ENCODE measurements around the gene CCDC12. TPM values are rescaled to one million over a fixed set of nuclear protein-coding genes. Genes with fewer than 3 reads are reported as not detected.
A peak's percentile ranks its signal among the peaks of the same experiment; 100 is the strongest.

CCDC12 gene
- total RNA-seq, 6 experiments from 2014 or later: 14.6 to 24.2 (median 17.0) TPM

DNA sequence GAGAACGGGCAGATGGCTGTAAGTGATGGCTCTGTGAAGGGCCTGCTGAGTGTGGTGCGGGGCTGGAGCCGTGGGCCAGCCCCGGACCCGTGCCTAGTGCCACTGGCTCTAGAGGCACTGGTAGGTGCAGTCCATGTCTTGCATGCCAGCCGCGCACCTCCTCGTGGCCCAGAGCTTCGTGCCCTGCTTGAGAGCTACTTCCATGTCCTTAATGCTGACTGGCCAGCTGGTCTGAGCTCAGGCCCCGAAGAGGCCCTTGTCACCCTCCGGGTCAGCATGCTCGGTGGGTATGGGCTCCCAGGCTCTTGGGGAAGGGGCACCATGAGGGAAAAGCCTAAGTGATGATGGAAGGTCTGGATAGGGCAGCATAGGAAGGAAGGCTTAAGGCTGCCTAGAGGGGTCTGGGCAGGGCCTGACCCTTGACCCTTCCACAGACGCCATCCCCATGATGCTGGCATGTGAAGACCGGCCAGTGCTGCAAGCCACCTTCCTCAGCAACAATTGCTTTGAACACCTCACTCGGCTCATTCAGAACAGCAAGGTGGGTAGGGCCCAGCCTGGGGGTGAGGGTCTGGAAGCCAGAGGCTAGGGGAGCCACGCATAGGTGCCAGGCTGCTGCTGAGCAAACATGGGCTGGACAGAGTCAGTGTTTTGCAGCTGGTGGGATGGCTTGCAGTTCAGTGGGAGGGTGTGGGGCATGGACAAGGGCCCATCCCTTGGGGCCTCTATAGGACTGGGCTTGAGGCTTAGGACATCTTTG is 15.0 kb upstream of the CCDC12 start:
- Histone ChIP-seq H3K9me3 (no peaks in the 10 kb centered on the region), H3K4me3 (no peak overlapping the region), H3K4me1 (no peaks in the 10 kb centered on the region), H3K27me3 (no peaks in the 10 kb centered on the region), H3K36me3 (no peaks in the 10 kb centered on the region), H3K27ac (no peak overlapping the region)
- no peak for ATAC-seq
- TF ChIP-seq, protein P1, sequence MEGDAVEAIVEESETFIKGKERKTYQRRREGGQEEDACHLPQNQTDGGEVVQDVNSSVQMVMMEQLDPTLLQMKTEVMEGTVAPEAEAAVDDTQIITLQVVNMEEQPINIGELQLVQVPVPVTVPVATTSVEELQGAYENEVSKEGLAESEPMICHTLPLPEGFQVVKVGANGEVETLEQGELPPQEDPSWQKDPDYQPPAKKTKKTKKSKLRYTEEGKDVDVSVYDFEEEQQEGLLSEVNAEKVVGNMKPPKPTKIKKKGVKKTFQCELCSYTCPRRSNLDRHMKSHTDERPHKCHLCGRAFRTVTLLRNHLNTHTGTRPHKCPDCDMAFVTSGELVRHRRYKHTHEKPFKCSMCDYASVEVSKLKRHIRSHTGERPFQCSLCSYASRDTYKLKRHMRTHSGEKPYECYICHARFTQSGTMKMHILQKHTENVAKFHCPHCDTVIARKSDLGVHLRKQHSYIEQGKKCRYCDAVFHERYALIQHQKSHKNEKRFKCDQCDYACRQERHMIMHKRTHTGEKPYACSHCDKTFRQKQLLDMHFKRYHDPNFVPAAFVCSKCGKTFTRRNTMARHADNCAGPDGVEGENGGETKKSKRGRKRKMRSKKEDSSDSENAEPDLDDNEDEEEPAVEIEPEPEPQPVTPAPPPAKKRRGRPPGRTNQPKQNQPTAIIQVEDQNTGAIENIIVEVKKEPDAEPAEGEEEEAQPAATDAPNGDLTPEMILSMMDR (IDR thresholded peaks at IDR 0.05): no peak
- TF ChIP-seq POLR2A (IDR thresholded peaks at IDR 0.05): no peak
- DNase-seq: no peak
- 98% methylated on average over 6 of the region's 16 CpGs for WGBS (ENCODE audit: insufficient coverage, low coverage, low lambda C conversion rate, missing lambda C conversion rate)
- intact Hi-C loops (cut with DNase I): loop anchor here (10.0 kb wide), 1 partner anchor 67 kb away; no protein-coding TSS in a partner anchor

DNA sequence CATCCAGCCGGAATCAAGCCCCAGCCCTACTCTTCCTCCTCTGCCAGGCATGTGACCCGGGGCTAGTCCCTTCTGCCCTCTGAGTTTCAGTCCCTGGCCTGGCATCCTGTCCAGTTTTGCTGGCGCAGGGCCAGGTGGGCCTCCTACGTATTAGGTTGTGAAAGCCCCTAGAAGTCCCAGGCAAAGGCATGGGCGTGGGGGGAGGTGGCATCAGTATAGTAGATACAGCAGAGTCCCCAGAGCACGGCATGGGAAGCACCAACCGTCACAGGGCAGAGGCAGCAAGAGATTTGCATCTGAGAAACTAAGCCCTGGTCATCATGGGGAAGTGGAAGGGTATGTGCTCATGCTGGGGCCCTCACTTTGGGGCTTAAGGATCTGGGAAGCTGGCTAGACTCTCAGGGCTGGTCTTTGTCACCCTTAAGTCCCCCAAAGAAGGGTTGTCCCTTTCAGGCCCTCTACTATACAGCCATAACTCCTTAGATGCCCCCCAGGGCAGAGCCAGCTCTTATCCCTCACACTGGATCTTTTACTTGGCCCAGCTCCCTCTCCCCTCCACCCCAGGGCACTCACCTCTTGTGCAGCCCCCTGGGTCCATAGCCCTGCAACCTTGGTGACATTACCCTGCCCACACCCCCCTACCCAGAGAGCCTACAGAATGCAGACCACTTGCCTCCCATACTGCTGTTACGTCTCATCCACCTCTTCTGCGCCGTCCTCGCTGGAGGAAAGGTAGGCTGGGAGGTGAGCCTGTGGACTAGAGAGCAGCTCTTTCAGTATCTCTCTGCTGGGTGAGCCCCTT is 14.2 kb upstream of the CCDC12 start:
- no peaks in the 10 kb centered on the region for H3K36me3 ChIP-seq
- H3K27me3 ChIP-seq: no peaks in the 10 kb centered on the region
- H3K4me1 ChIP-seq: no peaks in the 10 kb centered on the region
- peak in 2 of 4 donors; percentile 10 to 14 for ATAC-seq
- no peak overlapping the region for H3K4me3 ChIP-seq
- no peaks in the 10 kb centered on the region for H3K9me3 ChIP-seq
- TF ChIP-seq, protein P1 (IDR thresholded peaks at IDR 0.05): no peak
- TF ChIP-seq POLR2A (IDR thresholded peaks at IDR 0.05): no peak
- DNase-seq: no peak
- intact Hi-C loops (cut with DNase I): loop anchor here (10.0 kb wide), 1 partner anchor 66 kb away; no protein-coding TSS in a partner anchor
- 67% methylated on average over 11 of the region's 11 CpGs for WGBS (ENCODE audit: insufficient coverage, low coverage, low lambda C conversion rate, missing lambda C conversion rate)
- H3K27ac ChIP-seq: no peak overlapping the region

DNA sequence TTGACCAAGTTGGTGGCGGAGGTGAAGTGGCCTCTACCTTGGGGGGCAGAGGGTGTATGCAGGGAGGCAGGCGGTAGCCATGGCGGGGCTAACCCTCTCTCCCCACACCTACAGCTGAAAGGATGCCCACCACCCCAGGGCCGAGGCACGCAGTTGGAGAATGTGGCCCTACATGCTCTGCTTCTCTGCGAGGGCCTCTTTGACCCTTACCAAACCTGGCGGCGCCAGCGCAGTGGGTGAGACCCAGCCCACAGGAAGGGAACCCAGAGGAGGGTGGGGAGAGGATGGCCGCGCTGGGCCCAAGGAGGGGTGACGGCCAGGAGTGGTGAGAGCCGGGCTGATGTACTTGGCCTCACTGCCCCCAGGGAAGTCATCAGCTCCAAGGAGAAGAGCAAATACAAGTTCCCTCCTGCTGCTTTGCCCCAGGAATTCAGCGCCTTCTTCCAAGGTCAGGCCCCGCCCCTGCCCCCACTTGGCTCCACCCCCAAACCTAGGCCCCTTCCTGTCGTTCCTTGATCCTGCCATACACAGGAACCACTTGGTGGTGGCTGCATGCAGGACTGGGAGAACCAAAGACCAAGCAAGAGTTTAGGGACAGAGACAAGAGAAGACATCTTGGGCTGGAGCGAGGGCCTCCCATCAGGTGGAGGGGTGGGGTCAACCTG is 12.7 kb upstream of the CCDC12 start:
- no peaks in the 10 kb centered on the region for H3K27me3 ChIP-seq
- H3K4me1 ChIP-seq: no peaks in the 10 kb centered on the region
- H3K9me3 ChIP-seq: no peaks in the 10 kb centered on the region
- DNase-seq (no peak), ATAC-seq (no peak)
- no peak overlapping the region for H3K4me3 ChIP-seq
- H3K36me3 ChIP-seq: no peaks in the 10 kb centered on the region
- intact Hi-C loops (cut with DNase I): no loop called here
- WGBS (ENCODE audit: insufficient coverage, low coverage, low lambda C conversion rate, missing lambda C conversion rate): 48% methylated on average over 3 of the region's 17 CpGs
- no peak overlapping the region for H3K27ac ChIP-seq
- no peak for TF ChIP-seq POLR2A (IDR thresholded peaks at IDR 0.05)
- TF ChIP-seq, protein P1 (IDR thresholded peaks at IDR 0.05): no peak

DNA sequence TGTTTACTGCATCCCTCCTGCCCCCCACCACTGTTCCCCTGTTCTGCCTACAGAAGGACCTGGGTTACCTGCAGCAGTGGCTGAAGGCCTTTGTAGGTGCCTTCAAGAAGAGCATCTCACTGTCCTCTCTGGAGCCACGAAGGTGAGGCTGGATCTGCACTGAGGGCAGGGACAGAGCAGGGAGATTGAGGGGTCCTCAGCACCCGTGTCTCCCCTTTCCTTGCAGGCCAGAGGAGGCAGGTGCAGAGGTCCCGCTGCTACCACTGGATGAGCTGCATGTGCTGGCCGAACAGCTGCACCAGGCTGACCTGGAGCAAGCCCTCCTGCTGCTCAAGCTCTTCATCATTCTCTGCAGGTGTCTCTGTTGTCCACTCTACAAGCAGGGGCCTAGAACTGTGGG is 12.1 kb upstream of the CCDC12 start:
- H3K4me1 ChIP-seq: no peaks in the 10 kb centered on the region
- no peaks in the 10 kb centered on the region for H3K36me3 ChIP-seq
- WGBS (ENCODE audit: insufficient coverage, low coverage, low lambda C conversion rate, missing lambda C conversion rate): no CpG with 5 or more reads among the region's 4 CpGs
- no peaks in the 10 kb centered on the region for H3K9me3 ChIP-seq
- no peaks in the 10 kb centered on the region for H3K27me3 ChIP-seq
- ATAC-seq: no peak
- TF ChIP-seq POLR2A (IDR thresholded peaks at IDR 0.05): no peak
- TF ChIP-seq, protein P1 (IDR thresholded peaks at IDR 0.05): no peak
- intact Hi-C loops (cut with DNase I): no loop called here
- DNase-seq: no peak
- H3K4me3 ChIP-seq: no peak overlapping the region
- H3K27ac ChIP-seq: no peak overlapping the region
